Left ventricle myocardium inferior (tissue), 1 donor: ENCODE results near the gene SLC47A2. TPM values are rescaled to one million over a fixed set of nuclear protein-coding genes. Genes with fewer than 3 reads are reported as not detected.

Experiments used
- DNase-seq: peaks from one replicate; pipeline ENCODE4 v3.0.0-alpha.2; 2020
- H3K27ac ChIP-seq: fragments of 200-600 bp; replicated peaks from 2 replicates; pipeline ENCODE4 v1.8.0; 2021
- H3K27me3 ChIP-seq: fragments of 200-600 bp; 2 replicates; pipeline ENCODE4 v1.8.0; 2021; ENCODE audit warnings: low read depth
- H3K36me3 ChIP-seq: fragments of 200-600 bp; 2 replicates; pipeline ENCODE4 v1.8.0; 2021
- H3K4me1 ChIP-seq: fragments of 200-600 bp; 2 replicates; pipeline ENCODE4 v1.8.0; 2021
- H3K4me3 ChIP-seq: fragments of 200-600 bp; 2 replicates; pipeline ENCODE4 v1.8.0; 2021; ENCODE audit warnings: mild to moderate bottlenecking, moderate library complexity
- H3K9me3 ChIP-seq: fragments of 200-600 bp; replicated peaks from 2 replicates; pipeline ENCODE4 v1.8.0; 2021
- CTCF ChIP-seq: fragments of 200-600 bp; IDR thresholded peaks from 2 replicates; pipeline ENCODE4 v1.8.0; 2021; ENCODE audit warnings: antibody characterized with exemption, mild to moderate bottlenecking, borderline replicate concordance
- intact Hi-C: fragments of 100-400 bp; cut with micrococcal nuclease; formaldehyde crosslinking; loops from one replicate; pipeline ENCODE4 v1.11.0; 2022
- total RNA-seq: library from RNA; stranded (reverse); fragmentation: NEBNext Ultra II Directional; extraction: Animal tissue kit (Norgen Biotek cat#: 25700); gene quantifications from one replicate; pipeline ENCODE4 v1.2.1, GENCODE V29; 2021
- donor health status: DM: no; HTN: yes; CAD: no; lungs with severe emphysema.

SLC47A2 gene
- total RNA-seq, 1 donor from 2014 or later, result not detected

- Histone ChIP-seq H3K4me1 (no peaks in the 10 kb centered on the region), H3K9me3 (no peaks in the 10 kb centered on the region), H3K27me3 (peaks cover 8% of the 10 kb centered on the region), H3K4me3 (no peak overlapping the region), H3K36me3 (no peaks in the 10 kb centered on the region), H3K27ac (no peak overlapping the region)
- DNase-seq, result no peak
- intact Hi-C loops, result no loop called here
- TF ChIP-seq CTCF, result no peak
Observed at GRCh38 chr17:19759568-19760549, 43.5 kb upstream of the SLC47A2 start.

DNA sequence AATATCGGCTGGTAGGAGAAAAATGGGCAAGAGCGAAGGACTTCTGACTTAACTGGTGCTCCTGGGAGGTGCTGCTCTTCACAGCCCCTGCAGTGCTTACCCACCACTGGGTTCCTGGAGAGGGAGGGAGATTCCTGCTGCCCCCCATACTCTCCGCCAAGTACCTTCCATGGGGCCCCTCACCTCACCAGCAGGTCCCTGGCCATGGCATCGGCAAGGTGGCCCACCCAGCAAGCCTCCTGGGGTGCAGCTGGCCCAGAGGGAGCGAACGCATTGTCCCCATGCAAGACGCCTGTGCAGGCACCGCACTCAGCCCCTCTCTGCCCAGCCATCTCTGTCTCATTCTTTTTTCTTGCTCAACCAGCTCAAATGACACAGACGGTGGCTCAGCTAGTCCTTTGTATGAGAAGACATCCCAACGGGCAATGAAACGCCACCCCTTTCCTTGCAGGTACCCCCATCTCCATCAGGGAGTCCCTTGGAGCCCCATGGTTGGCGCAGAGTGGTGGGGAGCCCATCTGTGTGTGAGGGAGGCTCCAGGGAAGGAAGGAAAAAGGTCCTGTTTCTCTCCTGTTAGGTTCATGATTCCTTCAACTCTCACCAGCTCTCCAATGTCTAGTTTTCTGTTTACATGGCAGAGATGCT lies 41.3 kb upstream of the SLC47A2 start:
- intact Hi-C loops, result no loop called here

GRCh38 chr17:19756546-19756945 lies 40.2 kb upstream of the SLC47A2 start:
- DNase-seq, result no peak

More for the DNA sequence above, 41.3 kb upstream of the SLC47A2 start:
- peaks cover 9% of the 10 kb centered on the region for H3K4me1 ChIP-seq
- no peak for DNase-seq
- no peak overlapping the region for H3K4me3 ChIP-seq
- TF ChIP-seq CTCF, result no peak
- no peaks in the 10 kb centered on the region for H3K36me3 ChIP-seq
- no peaks in the 10 kb centered on the region for H3K9me3 ChIP-seq
- peaks cover 8% of the 10 kb centered on the region for H3K27me3 ChIP-seq
- no peak overlapping the region for H3K27ac ChIP-seq

DNA sequence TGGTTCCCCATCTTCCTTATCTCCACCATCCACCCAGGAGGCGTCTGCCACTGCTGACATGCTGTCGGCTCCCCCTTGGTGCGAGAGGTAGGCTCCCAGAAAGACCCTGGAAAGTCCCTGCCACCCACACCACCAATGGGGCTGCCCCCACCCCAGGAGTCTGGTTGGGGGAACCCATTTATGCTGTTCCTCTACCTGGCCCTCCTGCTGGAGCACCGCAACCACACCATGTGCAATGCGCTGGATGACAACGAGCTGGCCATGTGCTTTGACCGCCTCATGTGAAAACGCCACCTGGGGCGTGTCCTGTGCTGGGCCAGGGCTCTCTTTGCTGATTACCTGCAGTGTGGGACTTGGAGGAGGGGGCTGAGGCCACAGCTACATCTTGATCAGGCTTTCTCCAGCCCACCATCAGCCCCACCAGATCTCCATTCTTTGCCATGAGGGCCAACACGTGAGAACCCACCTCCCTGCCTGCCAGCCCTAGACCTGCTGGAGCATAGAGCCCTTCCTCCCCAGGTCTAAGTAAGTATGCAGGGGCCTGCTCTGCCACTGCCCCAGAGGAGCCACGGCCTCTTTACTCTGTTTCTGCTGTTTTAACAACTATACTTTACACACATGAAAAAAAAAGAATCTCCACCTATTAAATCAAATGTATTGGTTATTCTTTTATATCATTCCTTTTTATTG lies 39.6 kb upstream of the SLC47A2 start:
- intact Hi-C loops, result no loop called here
- H3K4me3 ChIP-seq, result no peak overlapping the region
- H3K4me1 ChIP-seq, result peaks cover 10% of the 10 kb centered on the region
- no peak overlapping the region for H3K27ac ChIP-seq
- H3K27me3 ChIP-seq, result peaks cover 8% of the 10 kb centered on the region
- DNase-seq, result no peak
- H3K36me3 ChIP-seq, result no peaks in the 10 kb centered on the region
- no peak for TF ChIP-seq CTCF
- no peaks in the 10 kb centered on the region for H3K9me3 ChIP-seq

More at GRCh38 chr17:19756546-19756945, 40.2 kb upstream of the SLC47A2 start:
- Histone ChIP-seq H3K4me3 (no peak overlapping the region), H3K27me3 (peaks cover 8% of the 10 kb centered on the region), H3K36me3 (no peaks in the 10 kb centered on the region), H3K4me1 (peaks cover 10% of the 10 kb centered on the region), H3K9me3 (no peaks in the 10 kb centered on the region), H3K27ac (no peak overlapping the region)
- no peak for TF ChIP-seq CTCF
- intact Hi-C loops, result no loop called here

GRCh38 chr17:19755392-19755791 lies 39.0 kb upstream of the SLC47A2 start:
- intact Hi-C loops, result no loop called here
- Histone ChIP-seq H3K27ac (no peak overlapping the region), H3K27me3 (peaks cover 8% of the 10 kb centered on the region), H3K4me3 (no peak overlapping the region), H3K36me3 (no peaks in the 10 kb centered on the region), H3K9me3 (no peaks in the 10 kb centered on the region), H3K4me1 (peaks cover 10% of the 10 kb centered on the region)
- DNase-seq, result no peak
- TF ChIP-seq CTCF, result no peak
